SU-DHL-6 (cell line): ENCODE measurements around the gene RFK.
"Not testable (repeated sequence)": the region's sequence is repeated elsewhere in the genome, so short reads cannot be mapped to it uniquely, and the experiment has no call there.

Experiments used
- EZH2phosphoT487 ChIP-seq: fragments of 200-600 bp; sonication (generic), shearing (Covaris generic); conservative IDR thresholded peaks from 2 replicates; pipeline ENCODE4 v1.6.1; 2018; ENCODE audit warnings: mild to moderate bottlenecking, antibody characterized with exemption, low read length, moderate library complexity, mixed read lengths
- TF ChIP-seq, protein P1 (sequence below): fragments of 200-600 bp; sonication (generic); IDR thresholded peaks from one replicate; pipeline ENCODE4 v1.5.1; 2017; ENCODE audit warnings: antibody characterized with exemption, mild to moderate bottlenecking, low read length, moderate library complexity; ENCODE audit not compliant: insufficient read depth, poor library complexity, severe bottlenecking

- TF ChIP-seq, protein P1, sequence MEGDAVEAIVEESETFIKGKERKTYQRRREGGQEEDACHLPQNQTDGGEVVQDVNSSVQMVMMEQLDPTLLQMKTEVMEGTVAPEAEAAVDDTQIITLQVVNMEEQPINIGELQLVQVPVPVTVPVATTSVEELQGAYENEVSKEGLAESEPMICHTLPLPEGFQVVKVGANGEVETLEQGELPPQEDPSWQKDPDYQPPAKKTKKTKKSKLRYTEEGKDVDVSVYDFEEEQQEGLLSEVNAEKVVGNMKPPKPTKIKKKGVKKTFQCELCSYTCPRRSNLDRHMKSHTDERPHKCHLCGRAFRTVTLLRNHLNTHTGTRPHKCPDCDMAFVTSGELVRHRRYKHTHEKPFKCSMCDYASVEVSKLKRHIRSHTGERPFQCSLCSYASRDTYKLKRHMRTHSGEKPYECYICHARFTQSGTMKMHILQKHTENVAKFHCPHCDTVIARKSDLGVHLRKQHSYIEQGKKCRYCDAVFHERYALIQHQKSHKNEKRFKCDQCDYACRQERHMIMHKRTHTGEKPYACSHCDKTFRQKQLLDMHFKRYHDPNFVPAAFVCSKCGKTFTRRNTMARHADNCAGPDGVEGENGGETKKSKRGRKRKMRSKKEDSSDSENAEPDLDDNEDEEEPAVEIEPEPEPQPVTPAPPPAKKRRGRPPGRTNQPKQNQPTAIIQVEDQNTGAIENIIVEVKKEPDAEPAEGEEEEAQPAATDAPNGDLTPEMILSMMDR: not testable (repeated sequence)
- TF ChIP-seq EZH2phosphoT487: not testable (repeated sequence)
Observed at GRCh38 chr9:76437017-76437699, 42.9 kb upstream of the RFK start.
